ENCODE data around the gene CRTC1. TPM values are rescaled to one million over a fixed set of nuclear protein-coding genes. Genes with fewer than 3 reads are reported as not detected.
A peak's percentile ranks its signal among the peaks of the same experiment; 100 is the strongest.

CRTC1 gene
- total and polyA plus RNA-seq, 2 of the 13 experiments (the other 11 are each of a cell fraction or from before 2014, with no cell fraction given): 2.0 to 2.7 TPM

- TF ChIP-seq AKNA (CRISPR knock-in tag; IDR thresholded peaks at IDR 0.05; ENCODE audit: borderline replicate concordance) (no peak), PBX2 (CRISPR knock-in tag; IDR thresholded peaks at IDR 0.05) (no peak), POGZ (CRISPR knock-in tag; IDR thresholded peaks at IDR 0.05) (no peak), ZC3H4 (CRISPR knock-in tag; IDR thresholded peaks at IDR 0.05; ENCODE audit: borderline replicate concordance) (no peak), ARID2 (CRISPR knock-in tag; IDR thresholded peaks at IDR 0.05; ENCODE audit: borderline replicate concordance) (no peak), TMF1 (CRISPR knock-in tag; IDR thresholded peaks at IDR 0.05; ENCODE audit: low read depth) (no peak), SNRNP70 (IDR thresholded peaks at IDR 0.05; ENCODE audit: low read depth, low read length) (no peak), ZNF468 (CRISPR knock-in tag; IDR thresholded peaks at IDR 0.05) (no peak), NKX3-1 (CRISPR knock-in tag; IDR thresholded peaks at IDR 0.05) (no peak), GPN1 (CRISPR knock-in tag; IDR thresholded peaks at IDR 0.05; ENCODE audit: borderline replicate concordance) (no peak), ZBTB46 (CRISPR knock-in tag; IDR thresholded peaks at IDR 0.05; ENCODE audit: borderline replicate concordance) (no peak), ZBTB7B (CRISPR knock-in tag; IDR thresholded peaks at IDR 0.05) (no peak), ZBTB26 (CRISPR knock-in tag; IDR thresholded peaks at IDR 0.05; ENCODE audit: borderline replicate concordance) (no peak), MLXIP (CRISPR knock-in tag; IDR thresholded peaks at IDR 0.05; ENCODE audit: borderline replicate concordance) (no peak), SIN3A (IDR thresholded peaks at IDR 0.05; ENCODE audit: borderline replicate concordance, low read depth, low read length) (no peak), FOSL2 (CRISPR knock-in tag; IDR thresholded peaks at IDR 0.05) (0 out of 2 replicates have a peak, but pooled peaks have one; percentile 2)
Observed at GRCh38 chr19:18771328-18772242, 88.1 kb downstream of the CRTC1 start (continued).

Measured in HepG2 (cell line).